HG03460 (cell line): ENCODE results near the gene TMEM205.
"Not testable (repeated sequence)": the region's sequence is repeated elsewhere in the genome, so short reads cannot be mapped to it uniquely, and the experiment has no call there.

ENCODE experiments used
- ATAC-seq: cut with Tn5 transposase; IDR thresholded peaks from one replicate; pipeline ENCODE4 v1.9.1; 2021; ENCODE audit not compliant: unreplicated experiment

The TMEM205 gene

GRCh38 chr19:11373166-11373884 lies 27.3 kb upstream of the TMEM205 start:
- ATAC-seq, result no peak

DNA sequence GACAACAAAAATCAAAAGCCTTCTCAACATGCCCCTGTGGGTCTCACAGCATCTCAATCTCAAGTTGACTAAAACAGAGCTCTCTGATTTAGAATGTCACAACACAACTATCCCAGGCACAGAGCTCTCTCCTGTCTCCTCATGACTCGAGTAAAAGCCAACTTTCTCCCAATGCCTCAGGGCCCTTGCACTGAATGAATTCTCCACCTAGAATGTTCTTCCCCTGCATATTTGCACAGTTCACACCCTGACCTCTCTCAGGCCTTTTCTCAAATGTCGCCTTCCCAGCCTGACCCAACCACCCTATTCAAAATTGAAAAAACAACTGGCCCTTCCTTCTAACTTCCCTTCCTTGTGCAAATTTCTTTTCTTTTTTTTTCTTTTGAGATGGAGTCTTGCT lies 24.7 kb upstream of the TMEM205 start:
- no peak for ATAC-seq

DNA sequence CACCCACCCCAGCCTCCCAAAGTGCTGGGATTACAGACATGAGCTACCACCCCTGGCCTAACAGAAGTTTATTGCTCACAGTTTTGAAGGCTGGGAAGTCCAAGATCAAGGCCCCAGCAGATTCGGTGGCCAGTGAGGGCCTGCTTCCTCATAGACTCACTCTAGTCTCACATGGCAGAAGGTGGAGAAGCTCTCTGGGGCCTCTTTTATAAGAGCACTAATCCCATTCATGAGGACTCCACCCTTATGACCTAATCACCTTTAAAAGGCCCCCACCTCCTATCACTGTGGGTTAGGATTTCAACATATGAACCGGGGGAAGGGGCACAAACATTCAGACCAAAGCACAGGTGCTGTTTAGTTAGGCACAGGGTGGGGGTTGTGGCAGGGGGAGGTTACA lies 21.5 kb upstream of the TMEM205 start:
- ATAC-seq, result no peak

DNA sequence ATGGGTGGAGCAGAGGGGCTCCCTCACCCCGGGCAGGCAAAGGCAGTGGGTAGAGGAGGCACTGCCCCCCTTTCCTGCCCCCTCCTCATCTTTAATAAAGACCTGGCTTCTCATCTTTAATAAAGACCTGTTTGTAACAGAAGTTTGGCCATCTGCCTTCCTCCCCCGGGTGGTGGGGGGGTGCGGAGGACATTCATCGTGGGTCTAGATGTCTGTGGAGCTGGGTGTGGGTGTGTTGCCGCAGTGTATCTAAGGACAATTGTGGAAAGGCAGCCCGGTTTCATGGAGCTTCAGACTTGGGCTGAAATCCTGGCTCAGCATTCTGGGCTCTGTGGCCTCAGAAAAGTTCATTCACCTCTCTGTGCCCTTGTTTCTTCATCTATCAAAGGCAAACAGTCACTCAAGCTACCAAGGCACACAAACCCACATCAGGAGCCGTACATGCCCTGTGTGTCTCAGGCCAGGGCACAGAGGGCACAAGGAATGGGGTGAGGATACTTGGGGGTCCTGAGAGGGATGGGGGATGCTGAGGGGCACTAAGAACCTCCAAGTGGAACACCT lies 19.6 kb upstream of the TMEM205 start:
- no peak for ATAC-seq

- no peak for ATAC-seq
Measured at GRCh38 chr19:11364935-11365334, 18.9 kb upstream of the TMEM205 start.

DNA sequence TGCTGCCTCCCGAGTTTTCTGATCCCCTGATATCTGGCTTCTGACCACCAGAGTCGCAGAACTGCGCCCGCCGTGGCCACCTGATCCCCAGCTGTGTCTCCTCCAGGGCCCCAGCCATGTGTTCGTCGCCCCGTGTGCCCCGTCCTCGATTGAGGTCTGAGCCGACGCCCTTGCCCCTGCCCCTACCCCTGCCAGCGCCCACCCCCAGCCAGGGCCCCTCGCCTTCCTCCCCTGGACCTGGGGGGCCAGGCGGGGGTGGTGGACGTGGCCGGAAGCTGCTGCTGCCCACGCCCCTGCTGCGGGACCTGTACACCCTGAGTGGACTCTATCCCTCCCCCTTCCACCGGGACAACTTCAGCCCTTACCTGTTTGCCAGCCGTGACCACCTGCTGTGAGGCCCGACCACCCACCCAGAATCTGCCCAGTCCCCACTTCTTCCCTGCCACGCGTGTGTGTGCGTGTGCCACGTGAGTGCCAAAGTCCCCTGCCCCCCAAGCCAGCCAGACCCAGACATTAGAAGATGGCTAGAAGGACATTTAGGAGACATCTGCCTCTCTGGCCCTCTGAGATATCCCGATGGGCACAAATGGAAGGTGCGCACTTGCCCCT lies 18.3 kb upstream of the TMEM205 start:
- no peak for ATAC-seq

DNA sequence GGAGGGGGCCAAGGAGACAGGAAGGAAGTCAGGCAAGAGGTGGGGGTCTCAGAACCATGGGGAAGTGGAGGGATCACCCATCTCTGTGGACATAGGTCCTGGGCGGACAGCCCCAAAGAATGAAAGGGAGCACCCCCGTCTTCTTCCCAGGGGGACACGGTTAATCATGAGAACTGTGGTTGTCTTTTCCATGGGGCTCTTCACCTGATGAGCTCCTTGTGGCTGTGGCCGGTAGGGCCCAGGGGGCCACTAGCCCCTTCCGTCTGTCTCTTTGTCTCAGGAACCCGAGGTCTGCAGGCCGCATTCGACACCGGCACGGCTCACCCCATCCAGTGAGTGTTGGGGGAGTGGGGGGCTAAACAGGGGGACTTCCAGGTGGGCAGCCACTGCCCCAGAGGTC lies 17.8 kb upstream of the TMEM205 start:
- no peak for ATAC-seq

- no peak for ATAC-seq
Measured at GRCh38 chr19:11361771-11362731, 16.0 kb upstream of the TMEM205 start.

DNA sequence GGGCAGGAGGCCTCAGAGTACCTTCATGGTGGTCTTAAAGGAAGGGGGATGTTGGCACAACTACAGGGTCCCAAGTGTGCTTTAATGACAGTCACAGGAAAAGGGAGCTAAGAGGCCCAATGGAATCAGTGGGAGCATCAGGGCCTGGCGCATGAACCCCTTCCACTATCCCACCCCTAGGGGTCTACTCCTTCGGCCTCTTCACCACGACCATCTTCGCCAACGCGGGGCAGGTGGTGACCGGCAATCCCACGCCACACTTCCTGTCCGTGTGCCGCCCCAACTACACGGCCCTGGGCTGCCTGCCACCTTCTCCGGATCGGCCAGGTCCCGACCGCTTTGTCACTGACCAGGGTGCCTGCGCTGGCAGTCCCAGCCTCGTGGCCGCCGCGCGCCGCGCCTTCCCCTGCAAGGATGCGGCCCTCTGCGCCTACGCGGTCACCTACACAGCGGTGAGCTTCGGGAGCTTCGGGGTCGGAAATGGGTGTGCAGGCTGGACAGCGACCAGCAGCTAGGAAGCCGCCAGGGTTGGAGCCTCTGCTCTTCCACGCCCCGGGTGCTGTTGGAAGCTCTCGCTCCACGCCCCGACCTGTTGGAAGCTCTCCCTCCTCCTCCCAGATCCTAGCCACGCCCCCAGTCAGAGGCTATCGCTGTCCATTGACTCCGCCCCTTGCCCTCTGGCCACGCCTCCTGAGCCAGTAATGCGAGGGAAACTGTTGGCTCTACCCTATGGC lies 15.1 kb upstream of the TMEM205 start:
- no peak for ATAC-seq

DNA sequence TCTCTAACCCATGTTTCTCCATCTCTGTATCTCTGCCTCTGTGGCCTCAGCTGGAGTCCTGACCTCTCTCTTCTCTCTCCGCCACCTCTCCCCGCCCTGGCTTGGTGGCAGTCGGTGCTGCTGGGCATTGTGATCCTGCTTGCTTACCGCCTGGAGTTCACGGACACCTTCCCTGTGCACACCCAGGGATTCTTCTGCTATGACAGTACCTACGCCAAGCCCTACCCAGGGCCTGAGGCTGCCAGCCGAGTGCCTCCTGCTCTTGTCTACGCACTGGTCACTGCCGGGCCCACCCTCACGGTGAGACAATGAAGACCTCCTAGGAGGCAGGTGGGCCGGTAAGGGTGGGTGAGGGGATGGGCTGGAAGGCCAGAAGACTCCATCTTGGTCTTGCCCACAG lies 13.4 kb upstream of the TMEM205 start:
- no peak for ATAC-seq

- no peak for ATAC-seq
Measured at GRCh38 chr19:11356676-11357550, 10.8 kb upstream of the TMEM205 start.

GRCh38 chr19:11356074-11356397 lies 10.0 kb upstream of the TMEM205 start:
- ATAC-seq, result no peak

DNA sequence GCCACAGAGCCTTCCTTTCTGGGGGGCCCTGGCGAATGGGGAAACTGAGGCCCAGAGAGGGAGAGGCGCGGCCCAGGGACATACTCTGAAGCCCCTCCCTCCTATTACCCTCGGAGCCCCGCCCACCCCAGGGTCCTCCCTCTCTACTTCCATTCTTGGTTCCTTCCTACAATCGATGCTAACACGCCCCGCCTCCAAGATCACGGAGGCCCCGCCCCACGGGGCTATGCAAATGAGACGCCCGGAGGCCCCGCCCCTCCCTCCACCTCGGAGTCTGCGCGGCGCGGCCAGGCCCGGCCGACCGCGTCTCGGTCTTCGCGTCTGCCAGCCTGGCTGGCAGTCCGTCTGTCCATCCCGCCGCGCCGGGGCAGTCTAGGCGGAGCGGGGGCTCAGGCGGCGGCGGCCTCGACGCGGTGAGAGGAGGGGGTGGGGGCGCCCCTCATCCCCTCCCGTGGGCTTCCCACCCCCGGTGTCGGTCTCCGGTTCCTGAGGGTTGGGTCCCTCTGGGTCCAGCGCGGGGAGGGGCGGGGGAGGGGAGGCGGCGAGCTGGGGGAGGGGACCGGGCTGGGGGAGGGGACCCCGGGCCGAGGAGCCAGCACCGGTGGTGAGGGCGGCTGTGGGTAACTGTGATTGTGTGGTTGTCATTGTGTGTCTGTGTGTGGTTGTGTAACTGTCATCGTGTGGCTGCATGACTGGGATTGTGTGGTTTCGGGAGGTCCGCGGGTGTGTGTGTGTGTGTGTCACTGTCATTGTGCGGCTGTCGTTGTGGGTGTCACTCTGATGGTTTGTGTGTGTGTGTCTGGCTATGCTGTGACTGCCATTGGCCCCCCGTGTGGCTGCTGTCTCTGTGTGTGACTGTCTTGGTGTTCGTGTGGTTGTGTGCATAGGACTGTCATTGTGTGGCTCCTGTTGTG lies 9.3 kb upstream of the TMEM205 start, which contains the start of gene PLPPR2:
TSS of gene PLPPR2 (plus strand) at position 273 of the 914 bp plus-strand sequence. CDS start 2,242 bp downstream, outside the sequence.
- no peak for ATAC-seq

GRCh38 chr19:11354102-11354501 lies 8.0 kb upstream of the TMEM205 start:
- ATAC-seq, result not testable (repeated sequence)

- no peak for ATAC-seq
Measured at GRCh38 chr19:11349171-11349570, 3.1 kb upstream of the TMEM205 start.

DNA sequence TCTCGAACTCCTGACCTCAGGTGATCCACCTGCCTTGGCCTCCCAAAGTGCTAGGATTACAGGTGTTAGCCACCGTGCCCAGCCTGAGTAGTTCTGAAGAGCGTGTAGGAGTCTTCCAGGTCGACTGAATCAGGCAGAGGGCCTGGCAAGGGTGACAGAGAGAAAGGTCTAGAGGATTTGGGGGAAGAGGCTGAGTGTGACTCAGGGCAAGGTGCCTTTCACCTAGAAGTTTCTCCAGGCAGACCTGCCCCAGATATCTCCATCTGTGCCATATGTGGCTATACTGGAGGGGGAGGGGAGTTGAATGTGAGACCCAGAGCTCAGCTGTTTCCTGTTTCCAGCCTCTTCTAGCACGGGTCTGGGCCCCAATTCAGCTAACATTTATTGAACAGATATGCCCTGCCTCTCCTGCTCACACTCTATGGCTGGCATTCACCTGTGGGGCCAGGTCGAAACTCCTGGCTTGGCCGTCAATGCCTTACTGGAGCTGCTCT lies 1.5 kb upstream of the TMEM205 start:
- ATAC-seq, result no peak

DNA sequence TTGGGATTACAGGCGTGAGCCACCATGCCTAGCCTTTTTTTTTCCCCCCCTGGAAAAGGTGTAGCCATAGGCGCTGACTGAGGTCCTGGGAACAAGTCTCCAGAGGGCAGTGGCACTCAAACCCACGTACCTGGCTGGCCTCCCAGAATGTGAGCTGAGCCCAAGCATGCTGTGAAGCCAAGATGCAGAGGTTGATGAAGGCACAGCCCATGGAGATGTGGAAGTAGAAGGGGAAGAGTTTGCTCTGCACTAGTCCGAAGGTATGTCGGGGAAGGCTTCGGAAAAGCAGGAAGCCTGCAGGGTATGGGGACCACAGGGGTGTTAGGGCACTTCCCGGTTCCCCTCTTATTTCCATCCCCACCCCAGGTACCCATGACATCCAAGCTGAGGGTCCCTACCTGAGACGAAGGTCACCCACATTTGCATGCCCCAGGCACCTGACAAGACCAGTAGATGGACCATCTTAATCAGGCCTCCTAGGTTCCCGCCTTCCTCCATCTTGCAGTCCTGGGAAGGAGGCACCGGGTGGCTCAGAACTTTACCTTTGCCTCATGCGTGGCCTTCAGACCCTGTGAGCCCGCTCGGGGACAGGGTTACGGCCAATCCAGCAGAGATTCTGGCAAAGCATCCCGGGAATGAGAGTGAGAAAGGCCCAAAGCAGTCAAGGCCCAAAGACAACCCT lies 805 bp downstream of the TMEM205 start:
- no peak for ATAC-seq

GRCh38 chr19:11342429-11342828 lies 3.6 kb downstream of the TMEM205 start:
- ATAC-seq, result no peak
